K562 (cell line): Measurements from ENCODE around the gene PLA2G3. TPM values are rescaled to one million over a fixed set of nuclear protein-coding genes. Genes with fewer than 3 reads are reported as not detected.

ENCODE experiments used
- ATAC-seq: fragments of 200-7000 bp; cut with Tn5 transposase; 3 replicates; pipeline ENCODE4 v1.9.1; 2020; ENCODE audit warnings: moderate library complexity
- BruUV-seq: library from RNA; stranded (reverse); fragments of 400-500 nt; replicated peaks from 2 replicates; lab custom pipeline; 2021; lab: Mats Ljungman, UMichigan
- CTCF ChIA-PET: fragments of 300-600 bp; formaldehyde crosslinking; extraction: SDS; loops from one replicate; lab custom pipeline; 2021; ENCODE audit warnings: low intra/inter-chr PET ratio; lab: Yijun Ruan, JAX
- POLR2A ChIA-PET: fragments of 300-600, 350-650 bp; sonication (Branson Sonifier 250); formaldehyde crosslinking; extraction: SDS; loops from one replicate; lab custom pipeline; 2021; ENCODE audit warnings: antibody characterized with exemption, inconsistent platforms; lab: Yijun Ruan, JAX
- DNase-seq, 4 experiments: peaks; one replicate each; pipeline versions ENCODE4 v3.0.0 to v3.0.0-alpha.2; 2011 to 2018; ENCODE audit warnings: low spot score in 3 of 4, mixed read lengths in 3 of 4; ENCODE audit errors: extremely low read depth in 1 of 4
- FAIRE-seq: peaks from 2 replicates; lab custom pipeline; 2011; peaks lifted over from hg19 to GRCh38; lab: Jason Lieb, UNC
- H2AFZ ChIP-seq: 2 replicates; pipeline ENCODE4 v1.6.0; 2011; ENCODE audit warnings: low read depth, low read length, control low read depth, inconsistent platforms
- H3K27ac ChIP-seq: fragments of 200-600 bp; 3 replicates; pipeline ENCODE4 v1.8.0; 2011; ENCODE audit warnings: low read depth, mild to moderate bottlenecking, control low read depth, inconsistent platforms, low read length, moderate library complexity, mixed read lengths; ENCODE audit errors: extremely low read depth
- H3K27me3 ChIP-seq, 2 experiments: fragments of 300-600 bp in 1 of 2; 2 replicates in 1 of 2; 3 replicates in 1 of 2; pipeline versions ENCODE4 v1.6.0 to v1.8.0; 2011; ENCODE audit warnings: inconsistent platforms in 2 of 2, low read length in 2 of 2, mild to moderate bottlenecking in 1 of 2, mixed read lengths in 1 of 2, moderate library complexity in 1 of 2; ENCODE audit not compliant: control insufficient read depth in 2 of 2, insufficient read depth in 2 of 2
- H3K36me3 ChIP-seq: fragments of 300-600 bp; 3 replicates; pipeline ENCODE4 v1.8.0; 2011; ENCODE audit warnings: mild to moderate bottlenecking, low read length, inconsistent platforms; ENCODE audit not compliant: control insufficient read depth, insufficient read depth
- H3K4me1 ChIP-seq, 2 experiments: fragments of 200-600 bp in 1 of 2; replicated peaks in 1 of 2; 2 replicates in 1 of 2; 3 replicates in 1 of 2; pipeline versions ENCODE4 v1.5.1 to v1.8.0; 2011; ENCODE audit warnings: inconsistent platforms in 2 of 2, low read length in 2 of 2, mild to moderate bottlenecking in 1 of 2, mixed read lengths in 1 of 2, moderate library complexity in 1 of 2; ENCODE audit not compliant: control insufficient read depth in 2 of 2, insufficient read depth in 2 of 2
- H3K4me2 ChIP-seq: 2 replicates; pipeline ENCODE4 v1.6.1; 2011; ENCODE audit warnings: low read length, control low read depth, inconsistent platforms, mixed read lengths; ENCODE audit not compliant: insufficient read depth
- H3K4me3 ChIP-seq: fragments of 200-600 bp; sonication (generic), shearing (Covaris generic); 2 replicates; pipeline ENCODE4 v1.5.1; 2016; ENCODE audit warnings: control low read depth, inconsistent platforms
- H3K79me2 ChIP-seq: fragments of 200-600 bp; 3 replicates; pipeline ENCODE4 v1.8.0; 2011; ENCODE audit warnings: low read length, inconsistent platforms; ENCODE audit not compliant: control insufficient read depth, insufficient read depth
- H3K9ac ChIP-seq, 2 experiments: 2 replicates each; pipeline versions ENCODE4 v1.6.0 to v1.6.1; 2011; ENCODE audit warnings: low read depth in 2 of 2, low read length in 2 of 2, control low read depth in 1 of 2, inconsistent platforms in 1 of 2, mild to moderate bottlenecking in 1 of 2, mixed read lengths in 1 of 2; ENCODE audit not compliant: insufficient read depth in 1 of 2
- H3K9me1 ChIP-seq: one replicate; pipeline ENCODE4 v1.6.0; 2011; ENCODE audit warnings: inconsistent platforms, mild to moderate bottlenecking, low read length, moderate library complexity; ENCODE audit not compliant: control insufficient read depth, insufficient read depth
- H3K9me3 ChIP-seq: replicated peaks from 2 replicates; pipeline ENCODE4 v1.5.1; 2011; ENCODE audit warnings: low read depth, low read length, inconsistent platforms; ENCODE audit not compliant: control insufficient read depth, insufficient read depth
- H4K20me1 ChIP-seq: replicated peaks from 2 replicates; pipeline ENCODE4 v1.6.1; 2011; ENCODE audit warnings: low read length, inconsistent platforms, mixed read lengths; ENCODE audit not compliant: control insufficient read depth, insufficient read depth
- COPS2 ChIP-seq: fragments of 450-650 bp; conservative IDR thresholded peaks from 2 replicates; pipeline ENCODE4 v1.6.1; 2016; ENCODE audit warnings: mild to moderate bottlenecking, moderate library complexity
- ETV6 ChIP-seq, 3 experiments: fragments of 150-350 bp in 1 of 3; sonication (generic) in 1 of 3; formaldehyde crosslinking in 1 of 3; IDR thresholded peaks; 2 replicates each; pipeline versions ENCODE4 v1.6.1 to v1.8.0; 2014 to 2022; ENCODE audit warnings: borderline replicate concordance in 2 of 3, low read depth in 2 of 3, antibody characterized with exemption in 1 of 3, low read length in 1 of 3, mild to moderate bottlenecking in 1 of 3, missing genetic modification reagents in 1 of 3
- HNRNPLL ChIP-seq: fragments of 200-400 bp; formaldehyde crosslinking; IDR thresholded peaks from 2 replicates; pipeline ENCODE4 v1.6.1; 2017; ENCODE audit warnings: low read length, low read depth, mild to moderate bottlenecking; ENCODE audit not compliant: poor library complexity, severe bottlenecking
- KLF1 ChIP-seq: fragments of 450-650 bp; IDR thresholded peaks from 2 replicates; pipeline ENCODE4 v1.6.1; 2016; ENCODE audit warnings: missing genetic modification characterization, missing compliant biosample characterization
- MIER1 ChIP-seq: fragments of 450-650 bp; IDR thresholded peaks from 2 replicates; pipeline ENCODE4 v1.6.1; 2016; ENCODE audit warnings: antibody characterized with exemption, mild to moderate bottlenecking, low read depth
- NR2C2 ChIP-seq, 2 experiments: fragments of 200-800 bp in 1 of 2; sonication (Bioruptor generic) in 1 of 2; sonication (generic) in 1 of 2; formaldehyde crosslinking in 1 of 2; IDR thresholded peaks; 2 replicates each; pipeline versions ENCODE4 v1.6.1 to v1.8.0; 2016 to 2022; ENCODE audit warnings: mild to moderate bottlenecking in 1 of 2, missing compliant biosample characterization in 1 of 2, missing genetic modification characterization in 1 of 2, missing genetic modification reagents in 1 of 2
- SMARCC2 ChIP-seq: fragments of 450-650 bp; IDR thresholded peaks from 2 replicates; pipeline ENCODE4 v1.6.1; 2017; ENCODE audit warnings: antibody characterized with exemption, moderate library complexity, mild to moderate bottlenecking, low read depth
- ZC3H4 ChIP-seq: sonication (generic); formaldehyde crosslinking; IDR thresholded peaks from 2 replicates; pipeline ENCODE4 v1.9.0; 2021; ENCODE audit warnings: missing genetic modification reagents, borderline replicate concordance
- ZNF197 ChIP-seq: fragments of 200-800 bp; sonication (Bioruptor generic); IDR thresholded peaks from 2 replicates; pipeline ENCODE4 v1.6.1; 2016; ENCODE audit warnings: low read depth, missing genetic modification characterization, missing compliant biosample characterization
- ZNF311 ChIP-seq: fragments of 250-450 bp; sonication (Bioruptor Pico); IDR thresholded peaks from 2 replicates; pipeline ENCODE4 v1.4.0; 2020; ENCODE audit warnings: mild to moderate bottlenecking, moderate library complexity
- ZNF561 ChIP-seq: fragments of 450-650 bp; formaldehyde crosslinking; conservative IDR thresholded peaks from 2 replicates; pipeline ENCODE4 v1.4.0; 2020; ENCODE audit warnings: mild to moderate bottlenecking, moderate library complexity
- WGBS: fragments of 100-300 bp; shearing (Covaris generic); methylation state at CpG from one replicate; pipeline ENCODE4 v1.1.6; 2016; ENCODE audit warnings: low coverage, mixed read lengths; ENCODE audit not compliant: insufficient coverage; ENCODE audit errors: missing lambda C conversion rate; 5-methylcytosine and 5-hydroxymethylcytosine counted together
- in situ Hi-C: fragments of 300-500 bp; cut with MboI; formaldehyde crosslinking; loops from 4 replicates; pipeline ENCODE4 v1.15.0; 2018; ENCODE audit warnings: inconsistent platforms, mixed read lengths
- intact Hi-C: fragments of 100-400 bp; cut with micrococcal nuclease; formaldehyde crosslinking; loops from 2 replicates; pipeline ENCODE4 v1.14.2; 2022
- polyA plus RNA-seq, 8 experiments: library from polyadenylated mRNA; depleted of rRNA in 4 of 8; stranded (reverse) in 5 of 8; unstranded in 3 of 8; fragments of >200 nt; fragmentation: Nextera tagmentation in 2 of 8; fragmentation: Illumina TruSeq in 1 of 8; extraction: Ambion mirVana in 2 of 8; extraction: Trizol in 1 of 8; gene quantifications; 2 replicates each; pipeline versions ENCODE4 v1.2.1 to v1.2.3, GENCODE V29; 2011 to 2014; ENCODE audit warnings: inconsistent platforms in 1 of 8, missing spikeins in 1 of 8
- total RNA-seq, 7 experiments: library from RNA; depleted of rRNA in 6 of 7; stranded (reverse); fragments of >200 nt in 6 of 7; fragmentation: Illumina TruSeq in 2 of 7; extraction: Trizol in 2 of 7; gene quantifications; 2 replicates each; pipeline versions ENCODE4 v1.2.1 to v1.2.3, GENCODE V29; 2011 to 2021; ENCODE audit warnings: low replicate concordance in 1 of 7
- TF ChIP-seq, protein P1 (sequence below): fragments of 450-650 bp; IDR thresholded peaks from 2 replicates; pipeline ENCODE4 v1.6.1; 2016; ENCODE audit warnings: low read depth, mild to moderate bottlenecking, moderate library complexity
- TF ChIP-seq, protein P2 (sequence below), 2 experiments: fragments of 450-650 bp in 1 of 2; sonication (generic) in 1 of 2; formaldehyde crosslinking in 1 of 2; IDR thresholded peaks in 1 of 2; conservative IDR thresholded peaks in 1 of 2; 2 replicates each; pipeline versions ENCODE4 v1.6.1 to v1.8.1; 2016 to 2023; ENCODE audit warnings: mild to moderate bottlenecking in 2 of 2, moderate library complexity in 2 of 2, inconsistent platforms in 1 of 2, missing genetic modification reagents in 1 of 2

The PLA2G3 gene
- total and polyA plus RNA-seq, 9 of the 15 experiments (the other 6 are each of a cell fraction or from before 2014, with no cell fraction given), result 0.18 to 1.4 (median 0.64) TPM

DNA sequence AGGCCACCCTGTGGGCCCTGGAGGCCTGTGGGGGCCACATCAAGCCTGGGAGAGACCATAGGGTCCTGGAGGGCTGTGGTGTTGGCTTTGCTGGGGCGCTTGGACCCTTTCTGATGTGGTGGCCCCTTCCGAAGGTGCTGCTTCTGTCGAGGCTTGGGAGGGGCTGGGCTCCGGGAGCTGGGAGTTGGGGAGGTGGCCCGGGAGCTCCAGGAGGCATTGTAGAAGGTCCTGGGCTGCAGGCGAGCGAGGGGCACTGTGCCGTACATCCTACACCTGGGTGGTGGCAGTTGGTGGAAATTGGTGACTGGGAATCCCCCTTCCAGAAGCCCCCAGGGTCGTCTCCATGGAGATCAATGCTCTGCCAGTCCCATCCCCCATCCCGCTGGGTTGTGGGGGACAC is 2.6 kb downstream of the PLA2G3 start:
- Histone ChIP-seq H3K27me3 (no peaks in the 10 kb centered on the region; a peak in 1 of 5 replicates), H3K79me2 (no peaks in the 10 kb centered on the region), H3K9ac (no peak overlapping the region), H2AFZ (no peak overlapping the region), H3K9me3 (no peaks in the 10 kb centered on the region), H3K4me2 (no peak overlapping the region), H3K4me1 (peaks cover 0 to 13% of the 10 kb centered on the region in 2 experiments; a peak in 3 of 5 replicates), H3K9me1 (no peaks in the 10 kb centered on the region), H4K20me1 (no peaks in the 10 kb centered on the region), H3K4me3 (no peak overlapping the region), H3K36me3 (no peaks in the 10 kb centered on the region), H3K27ac (no peak overlapping the region)
- DNase-seq, result no peak
- 26% methylated on average over 6 of the region's 10 CpGs for WGBS
- no peak for TF ChIP-seq KLF1
- no peak for TF ChIP-seq ZC3H4 (CRISPR knock-in tag)
- TF ChIP-seq, protein P1, sequence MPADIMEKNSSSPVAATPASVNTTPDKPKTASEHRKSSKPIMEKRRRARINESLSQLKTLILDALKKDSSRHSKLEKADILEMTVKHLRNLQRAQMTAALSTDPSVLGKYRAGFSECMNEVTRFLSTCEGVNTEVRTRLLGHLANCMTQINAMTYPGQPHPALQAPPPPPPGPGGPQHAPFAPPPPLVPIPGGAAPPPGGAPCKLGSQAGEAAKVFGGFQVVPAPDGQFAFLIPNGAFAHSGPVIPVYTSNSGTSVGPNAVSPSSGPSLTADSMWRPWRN, result no peak
- no peak for TF ChIP-seq ZNF561 (CRISPR knock-in tag)
- no peak for ATAC-seq
- in situ Hi-C loops, result no loop called here
- ChIA-PET CTCF (no interaction called here), POLR2A (no interaction called here)
- BruUV-seq, result no TSS peak
- no peak for FAIRE-seq
- intact Hi-C loops, result no loop called here

DNA sequence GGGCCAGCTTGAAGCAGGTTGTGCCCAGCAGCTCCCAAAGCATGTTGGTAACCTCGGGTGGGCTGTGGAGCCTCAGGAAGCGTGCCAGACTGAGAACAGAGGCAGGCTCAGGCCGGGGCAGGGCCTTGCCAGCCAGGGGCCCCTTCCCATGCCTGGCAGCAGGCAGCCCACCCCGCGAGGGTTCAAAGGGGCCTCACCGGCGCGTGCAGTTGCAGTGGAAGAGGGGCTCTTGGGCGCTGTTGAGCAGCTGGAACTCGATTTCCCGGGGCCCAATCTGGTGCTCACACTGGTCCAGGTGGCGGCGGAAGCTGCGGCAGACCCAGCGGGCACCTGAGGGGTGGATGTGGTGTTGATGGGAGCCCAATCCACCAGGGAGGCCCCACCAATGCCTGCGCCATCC is 3.6 kb downstream of the PLA2G3 start:
- H3K9me3 ChIP-seq, result no peaks in the 10 kb centered on the region

More for the DNA sequence above, 3.6 kb downstream of the PLA2G3 start:
- no peaks in the 10 kb centered on the region for H3K36me3 ChIP-seq
- CTCF ChIA-PET, result no interaction called here
- DNase-seq, result no peak
- H3K79me2 ChIP-seq, result no peaks in the 10 kb centered on the region
- ATAC-seq, result no peak
- WGBS, result 51% methylated on average over 10 of the region's 16 CpGs
- no peak overlapping the region; a peak in 1 of 4 replicates for H3K9ac ChIP-seq
- H4K20me1 ChIP-seq, result no peaks in the 10 kb centered on the region
- no peak overlapping the region for H3K27ac ChIP-seq
- TF ChIP-seq, protein P2, sequence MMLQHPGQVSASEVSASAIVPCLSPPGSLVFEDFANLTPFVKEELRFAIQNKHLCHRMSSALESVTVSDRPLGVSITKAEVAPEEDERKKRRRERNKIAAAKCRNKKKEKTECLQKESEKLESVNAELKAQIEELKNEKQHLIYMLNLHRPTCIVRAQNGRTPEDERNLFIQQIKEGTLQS (IDR thresholded peaks at IDR 0.05), result no peak
- TF ChIP-seq, protein P2 (CRISPR knock-in tag; conservative IDR thresholded peaks at IDR 0.05), result no peak
- no peak for TF ChIP-seq ZNF197
- no peak for TF ChIP-seq SMARCC2
- no peak for TF ChIP-seq MIER1
- TF ChIP-seq NR2C2 (CRISPR knock-in tag; IDR thresholded peaks at IDR 0.05), result no peak
- no peak for TF ChIP-seq NR2C2 (tag; IDR thresholded peaks at IDR 0.05)
- TF ChIP-seq HNRNPLL, result no peak
- no peak for TF ChIP-seq ZNF311 (CRISPR knock-in tag)
- TF ChIP-seq COPS2, result no peak
- TF ChIP-seq ETV6 (IDR thresholded peaks at IDR 0.05; ENCODE audit: borderline replicate concordance in 1 of 2, low read depth in 2 of 2, low read length in 1 of 2), result no peak
- TF ChIP-seq ETV6 (CRISPR knock-in tag; IDR thresholded peaks at IDR 0.05; ENCODE audit: borderline replicate concordance), result no peak
- no peak overlapping the region for H3K4me3 ChIP-seq
- no peak for FAIRE-seq
- no peak overlapping the region for H2AFZ ChIP-seq
- in situ Hi-C loops, result no loop called here
- intact Hi-C loops, result no loop called here
- POLR2A ChIA-PET, result interaction anchor here (0.6 to 1.6 kb wide), 4 partner anchors 11 to 100 kb away, joined by 3 read pairs; no protein-coding TSS in a partner anchor
- BruUV-seq, result no TSS peak
- H3K4me1 ChIP-seq, result peaks cover 1 to 13% of the 10 kb centered on the region in 2 experiments; a peak in 4 of 5 replicates
- no peaks in the 10 kb centered on the region for H3K9me1 ChIP-seq
- no peaks in the 10 kb centered on the region for H3K27me3 ChIP-seq
- H3K4me2 ChIP-seq, result no peak overlapping the region
